Measurements from ENCODE around the gene PAX3.

The PAX3 gene

DNA sequence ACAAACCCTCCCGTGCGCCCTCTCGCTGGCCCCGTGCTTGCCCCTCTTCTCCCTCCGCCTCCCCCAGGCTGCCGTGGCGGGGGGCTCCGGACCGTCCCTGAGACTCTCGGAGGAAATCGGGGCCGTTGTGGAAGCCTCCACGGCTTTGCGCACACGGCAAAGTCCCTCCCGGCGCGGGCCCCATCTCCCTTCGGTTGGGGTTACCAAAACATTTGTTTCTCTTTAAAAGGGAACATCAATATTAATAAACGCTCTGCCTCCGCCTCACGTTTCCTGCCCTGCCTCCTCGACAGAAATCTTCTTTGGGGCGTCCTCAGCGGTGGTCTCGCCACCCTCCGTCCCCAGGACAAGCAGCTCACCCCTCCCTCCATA is 3.8 kb downstream of the PAX3 start:
- H3K4me1 ChIP-seq (ENCODE audit: insufficient read depth, insufficient read length) = peaks cover 12% of the 10 kb centered on the region
- no peak for DNase-seq (ENCODE audit: low read depth, low spot score)
- no peak overlapping the region for H3K4me3 ChIP-seq (ENCODE audit: insufficient read length, low read depth)
- no peaks in the 10 kb centered on the region for H3K36me3 ChIP-seq (ENCODE audit: insufficient read depth, insufficient read length, low read length)
- no peak overlapping the region for H3K9ac ChIP-seq (ENCODE audit: insufficient read length, low read depth)
- no peak for TF ChIP-seq SUZ12 (IDR thresholded peaks at IDR 0.05; ENCODE audit: extremely low read depth, insufficient read depth, insufficient read length)
- TF ChIP-seq YY1 (IDR thresholded peaks at IDR 0.05; ENCODE audit: insufficient read depth, insufficient read length) = no peak
- no peak for TF ChIP-seq ZNF274 (IDR thresholded peaks at IDR 0.05; ENCODE audit: low read depth, low read length)
- H3K27me3 ChIP-seq (ENCODE audit: insufficient read depth, insufficient read length) = peaks cover 88% of the 10 kb centered on the region
- no peaks in the 10 kb centered on the region for H3K9me3 ChIP-seq (ENCODE audit: insufficient read depth, low read length)

- no peak for DNase-seq (ENCODE audit: low read depth, low spot score)
- H3K36me3 ChIP-seq (ENCODE audit: insufficient read depth, insufficient read length, low read length) = no peaks in the 10 kb centered on the region
- no peak overlapping the region for H3K4me3 ChIP-seq (ENCODE audit: insufficient read length, low read depth)
- H3K4me1 ChIP-seq (ENCODE audit: insufficient read depth, insufficient read length) = peaks cover 7% of the 10 kb centered on the region
- TF ChIP-seq SUZ12 (IDR thresholded peaks at IDR 0.05; ENCODE audit: extremely low read depth, insufficient read depth, insufficient read length) = peak; percentile 88
- no peak for TF ChIP-seq ZNF274 (IDR thresholded peaks at IDR 0.05; ENCODE audit: low read depth, low read length)
- no peaks in the 10 kb centered on the region for H3K9me3 ChIP-seq (ENCODE audit: insufficient read depth, low read length)
- no peak overlapping the region for H3K9ac ChIP-seq (ENCODE audit: insufficient read length, low read depth)
- peaks cover 88% of the 10 kb centered on the region for H3K27me3 ChIP-seq (ENCODE audit: insufficient read depth, insufficient read length)
Measured at GRCh38 chr2:222293660-222294630, 4.9 kb downstream of the PAX3 start.

DNA sequence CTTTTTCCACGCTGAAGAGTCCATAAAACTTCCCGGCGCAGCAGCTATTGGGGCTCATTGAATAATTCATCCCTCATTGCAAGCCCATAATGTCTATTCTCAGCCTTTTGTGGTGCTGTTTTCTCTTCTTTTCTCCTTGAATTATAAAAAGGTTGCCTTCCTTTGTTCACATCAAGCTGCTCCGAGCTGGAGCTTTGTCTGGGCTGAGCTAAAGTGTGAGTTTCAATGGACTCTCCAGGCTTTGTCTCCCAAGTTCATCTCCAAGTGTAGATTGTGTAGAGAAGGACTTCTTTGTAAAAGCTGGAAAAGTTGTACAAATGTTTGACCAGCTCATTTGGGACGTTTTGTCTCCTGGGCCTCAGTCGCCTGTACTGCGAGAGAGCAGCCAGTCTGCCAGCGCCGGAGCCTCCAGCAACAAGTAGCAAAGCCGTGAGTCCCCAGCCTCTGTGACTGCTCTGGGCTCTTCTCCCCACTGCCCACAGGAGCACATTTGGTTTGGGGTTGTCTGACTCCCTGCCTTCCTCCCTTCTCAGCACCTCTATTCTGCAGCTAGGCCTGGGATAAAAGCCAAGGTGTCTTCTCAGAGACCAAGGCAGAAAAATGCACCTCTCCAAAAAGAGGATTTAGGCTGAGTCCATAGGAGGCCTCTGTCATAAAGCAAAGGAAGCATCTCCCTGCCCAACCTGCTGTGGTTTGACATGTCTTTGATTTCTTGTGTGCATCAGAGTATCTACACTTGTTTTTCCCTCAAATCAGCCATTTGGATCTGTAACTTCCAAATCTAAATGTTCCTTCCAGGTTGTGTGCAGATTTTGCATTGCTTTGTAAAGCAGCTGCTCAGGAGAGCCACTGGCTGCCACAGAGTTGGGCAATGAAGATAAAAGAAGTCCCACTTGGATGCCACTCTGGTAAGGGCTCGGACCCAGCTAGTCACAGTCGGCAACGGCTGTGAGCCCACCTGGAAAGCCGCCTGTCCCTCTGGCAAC is 6.4 kb downstream of the PAX3 start:
- TF ChIP-seq ZNF274 (IDR thresholded peaks at IDR 0.05; ENCODE audit: low read depth, low read length) (no peak), YY1 (IDR thresholded peaks at IDR 0.05; ENCODE audit: insufficient read depth, insufficient read length) (no peak), SUZ12 (IDR thresholded peaks at IDR 0.05; ENCODE audit: extremely low read depth, insufficient read depth, insufficient read length) (no peak)
- Histone ChIP-seq H3K4me3 (ENCODE audit: insufficient read length, low read depth) (no peak overlapping the region), H3K4me1 (ENCODE audit: insufficient read depth, insufficient read length) (peaks cover 7% of the 10 kb centered on the region), H3K27me3 (ENCODE audit: insufficient read depth, insufficient read length) (peaks cover 88% of the 10 kb centered on the region), H3K9ac (ENCODE audit: insufficient read length, low read depth) (no peak overlapping the region), H3K9me3 (ENCODE audit: insufficient read depth, low read length) (no peaks in the 10 kb centered on the region), H3K36me3 (ENCODE audit: insufficient read depth, insufficient read length, low read length) (no peaks in the 10 kb centered on the region)
- no peak for DNase-seq (ENCODE audit: low read depth, low spot score)

DNA sequence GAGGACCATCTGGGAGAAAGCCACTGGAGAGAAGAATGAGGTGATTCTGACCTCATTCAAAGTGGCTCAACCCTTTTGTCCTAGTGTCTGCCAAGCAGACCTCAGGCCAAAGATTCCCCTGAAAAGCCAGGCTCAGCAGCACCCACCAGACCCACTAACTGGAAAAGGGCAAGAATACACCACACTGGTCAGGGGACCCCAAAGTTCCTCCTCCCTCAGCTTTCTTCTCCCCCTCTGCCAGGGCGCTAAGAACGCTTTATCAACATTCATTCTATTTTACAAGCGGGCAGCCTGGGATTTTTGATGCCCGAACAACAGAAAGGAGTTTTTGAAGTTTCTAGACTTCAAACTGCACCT is 7.3 kb downstream of the PAX3 start:
- no peak for DNase-seq (ENCODE audit: low read depth, low spot score)
- Histone ChIP-seq H3K36me3 (ENCODE audit: insufficient read depth, insufficient read length, low read length) (no peaks in the 10 kb centered on the region), H3K27me3 (ENCODE audit: insufficient read depth, insufficient read length) (peaks cover 88% of the 10 kb centered on the region), H3K4me3 (ENCODE audit: insufficient read length, low read depth) (peak overlapping the region; percentile 31), H3K9ac (ENCODE audit: insufficient read length, low read depth) (peak overlapping the region; percentile 23), H3K9me3 (ENCODE audit: insufficient read depth, low read length) (no peaks in the 10 kb centered on the region), H3K4me1 (ENCODE audit: insufficient read depth, insufficient read length) (peaks cover 7% of the 10 kb centered on the region)
- TF ChIP-seq YY1 (IDR thresholded peaks at IDR 0.05; ENCODE audit: insufficient read depth, insufficient read length) = no peak
- no peak for TF ChIP-seq ZNF274 (IDR thresholded peaks at IDR 0.05; ENCODE audit: low read depth, low read length)
- peak; percentile 58 for TF ChIP-seq SUZ12 (IDR thresholded peaks at IDR 0.05; ENCODE audit: extremely low read depth, insufficient read depth, insufficient read length)

- DNase-seq (ENCODE audit: low read depth, low spot score) = peak; percentile 87
- Histone ChIP-seq H3K4me1 (ENCODE audit: insufficient read depth, insufficient read length) (peaks cover 7% of the 10 kb centered on the region), H3K27me3 (ENCODE audit: insufficient read depth, insufficient read length) (peaks cover 88% of the 10 kb centered on the region), H3K36me3 (ENCODE audit: insufficient read depth, insufficient read length, low read length) (no peaks in the 10 kb centered on the region), H3K4me3 (ENCODE audit: insufficient read length, low read depth) (peak overlapping the region; percentile 31), H3K9ac (ENCODE audit: insufficient read length, low read depth) (peak overlapping the region; percentile 46), H3K9me3 (ENCODE audit: insufficient read depth, low read length) (no peaks in the 10 kb centered on the region)
- no peak for TF ChIP-seq ZNF274 (IDR thresholded peaks at IDR 0.05; ENCODE audit: low read depth, low read length)
- TF ChIP-seq SUZ12 (IDR thresholded peaks at IDR 0.05; ENCODE audit: extremely low read depth, insufficient read depth, insufficient read length) = peak; percentile 76
- no peak for TF ChIP-seq YY1 (IDR thresholded peaks at IDR 0.05; ENCODE audit: insufficient read depth, insufficient read length)
Measured at GRCh38 chr2:222290736-222291484, 7.9 kb downstream of the PAX3 start.

DNA sequence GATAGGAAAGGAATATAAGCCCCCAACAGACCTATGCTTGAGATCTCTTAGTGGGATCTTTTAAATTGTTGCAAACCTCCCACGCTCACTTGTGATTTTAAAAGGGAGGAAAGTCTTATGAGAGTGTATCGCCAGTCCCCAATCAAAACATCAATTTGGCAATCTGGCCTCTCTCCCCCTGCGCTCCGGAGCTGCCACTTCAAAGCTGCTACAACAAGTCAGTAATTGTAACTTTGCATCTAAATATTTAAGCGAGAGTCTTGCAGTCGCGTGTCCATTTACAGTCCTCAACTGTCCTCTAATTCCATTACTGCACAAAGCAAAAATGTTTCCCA is 8.4 kb downstream of the PAX3 start:
- TF ChIP-seq SUZ12 (IDR thresholded peaks at IDR 0.05; ENCODE audit: extremely low read depth, insufficient read depth, insufficient read length) (no peak), YY1 (IDR thresholded peaks at IDR 0.05; ENCODE audit: insufficient read depth, insufficient read length) (no peak), ZNF274 (IDR thresholded peaks at IDR 0.05; ENCODE audit: low read depth, low read length) (no peak)
- H3K4me1 ChIP-seq (ENCODE audit: insufficient read depth, insufficient read length) = peaks cover 7% of the 10 kb centered on the region

More for the DNA sequence above, 8.4 kb downstream of the PAX3 start:
- no peaks in the 10 kb centered on the region for H3K9me3 ChIP-seq (ENCODE audit: insufficient read depth, low read length)
- H3K27me3 ChIP-seq (ENCODE audit: insufficient read depth, insufficient read length) = peaks cover 83% of the 10 kb centered on the region
- H3K4me3 ChIP-seq (ENCODE audit: insufficient read length, low read depth) = peak overlapping the region; percentile 17
- no peak overlapping the region for H3K9ac ChIP-seq (ENCODE audit: insufficient read length, low read depth)
- DNase-seq (ENCODE audit: low read depth, low spot score) = no peak
- no peaks in the 10 kb centered on the region for H3K36me3 ChIP-seq (ENCODE audit: insufficient read depth, insufficient read length, low read length)
